Keratinocyte (primary cell): ENCODE measurements around the gene TPPP3. TPM values are rescaled to one million over a fixed set of nuclear protein-coding genes. Genes with fewer than 3 reads are reported as not detected.

ENCODE experiments used
- DNase-seq: peaks from one replicate; pipeline ENCODE4 v3.0.0-alpha.2; 2011; ENCODE audit warnings: low read depth, missing footprints, low spot score
- FAIRE-seq: peaks from 2 replicates; lab custom pipeline; 2011; peaks lifted over from hg19 to GRCh38; lab: Jason Lieb, UNC
- H2AFZ ChIP-seq: 2 replicates; pipeline ENCODE4 v1.6.0; 2012; ENCODE audit warnings: low read length, control low read depth, inconsistent platforms; ENCODE audit not compliant: control insufficient read depth
- H3K27ac ChIP-seq: 2 replicates; pipeline ENCODE4 v1.5.1; 2011; ENCODE audit warnings: low read length; ENCODE audit not compliant: control insufficient read depth, insufficient read depth
- H3K27me3 ChIP-seq: 3 replicates; pipeline ENCODE4 v1.6.0; 2011; ENCODE audit warnings: low read length; ENCODE audit not compliant: control insufficient read depth, insufficient read depth; ENCODE audit errors: extremely low read depth
- H3K36me3 ChIP-seq, 2 experiments: 2 replicates in 1 of 2; 3 replicates in 1 of 2; pipeline ENCODE4 v1.5.1; 2011; ENCODE audit warnings: low read length in 2 of 2, mild to moderate bottlenecking in 1 of 2; ENCODE audit not compliant: control insufficient read depth in 2 of 2, insufficient read depth in 2 of 2; ENCODE audit errors: extremely low read depth in 1 of 2
- H3K4me1 ChIP-seq: 3 replicates; pipeline ENCODE4 v1.5.1; 2011; ENCODE audit warnings: low read length; ENCODE audit not compliant: control insufficient read depth, insufficient read depth; ENCODE audit errors: extremely low read depth
- H3K4me2 ChIP-seq: 3 replicates; pipeline ENCODE4 v1.6.0; 2011; ENCODE audit warnings: low read depth, low read length; ENCODE audit not compliant: control insufficient read depth, insufficient read depth; ENCODE audit errors: extremely low read depth
- H3K4me3 ChIP-seq, 3 experiments: fragments of 200-600 bp in 1 of 3; sonication (generic) in 1 of 3; 2 replicates in 2 of 3; 3 replicates in 1 of 3; pipeline ENCODE4 v1.5.1; 2011 to 2016; ENCODE audit warnings: low read length in 3 of 3, mild to moderate bottlenecking in 3 of 3, control low read depth in 2 of 3, inconsistent platforms in 1 of 3, low read depth in 1 of 3, mixed read lengths in 1 of 3, mixed run types in 1 of 3, moderate library complexity in 1 of 3; ENCODE audit not compliant: control insufficient read depth in 2 of 3, insufficient read depth in 2 of 3; ENCODE audit errors: extremely low read depth in 1 of 3
- H3K79me2 ChIP-seq: 2 replicates; pipeline ENCODE4 v1.6.0; 2012; ENCODE audit warnings: low read length; ENCODE audit not compliant: control insufficient read depth, insufficient read depth
- H3K9ac ChIP-seq: 3 replicates; pipeline ENCODE4 v1.6.0; 2011; ENCODE audit warnings: low read length; ENCODE audit not compliant: control insufficient read depth, insufficient read depth; ENCODE audit errors: extremely low read depth
- H3K9me1 ChIP-seq: 3 replicates; pipeline ENCODE4 v1.6.0; 2011; ENCODE audit warnings: low read length; ENCODE audit not compliant: control insufficient read depth, insufficient read depth; ENCODE audit errors: extremely low read depth
- H3K9me3 ChIP-seq: 2 replicates; pipeline ENCODE4 v1.5.1; 2012; ENCODE audit warnings: low read depth, low read length; ENCODE audit not compliant: control insufficient read depth
- H4K20me1 ChIP-seq: 3 replicates; pipeline ENCODE4 v1.6.0; 2011; ENCODE audit warnings: low read length; ENCODE audit not compliant: control insufficient read depth, insufficient read depth; ENCODE audit errors: extremely low read depth
- CTCF ChIP-seq, 3 experiments: IDR thresholded peaks in 1 of 3; conservative IDR thresholded peaks in 1 of 3; optimal IDR thresholded peaks in 1 of 3; 2 replicates in 2 of 3; 3 replicates in 1 of 3; pipeline versions ENCODE3 to v1.5.1; 2011; ENCODE audit warnings: low read length in 3 of 3, mild to moderate bottlenecking in 3 of 3, moderate library complexity in 2 of 3, control low read depth in 1 of 3, inconsistent platforms in 1 of 3; ENCODE audit not compliant: insufficient read depth in 2 of 3; ENCODE audit errors: extremely low read depth in 1 of 3
- EZH2 ChIP-seq: IDR thresholded peaks from one replicate; pipeline ENCODE4 v1.6.1; 2012; ENCODE audit warnings: inconsistent platforms, mild to moderate bottlenecking, low read length, moderate library complexity
- dilution Hi-C: fragments of 300-500 bp; cut with MboI; formaldehyde crosslinking; loops from one replicate; pipeline ENCODE4 v1.7.0; 2020; ENCODE audit warnings: low sequenced_read_pairs; ENCODE audit not compliant: extremely low pct_ligation_motif_present
- polyA plus RNA-seq, 5 experiments: library from polyadenylated mRNA; depleted of rRNA in 3 of 5; stranded (reverse) in 3 of 5; stranded (forward) in 1 of 5; unstranded in 1 of 5; fragments of >200 nt; gene quantifications; 1 replicate in 1 of 5; 2 replicates in 3 of 5; 3 replicates in 1 of 5; pipeline versions ENCODE4 v1.2.1 to v1.2.3, GENCODE V29; 2011 to 2012; ENCODE audit warnings: missing spikeins in 2 of 5, low read depth in 1 of 5, low replicate concordance in 1 of 5

TPPP3 gene
- polyA plus RNA-seq, 1 donor (not counting 4 experiments of a cell fraction or from before 2014, with no cell fraction given) = 0.96 TPM

GRCh38 chr16:67372664-67373063, 20.6 kb downstream of the TPPP3 start:
- H2AFZ ChIP-seq = no peak overlapping the region
- H3K79me2 ChIP-seq = no peaks in the 10 kb centered on the region
- DNase-seq (no peak), FAIRE-seq (no peak)
- no peak overlapping the region for H3K27ac ChIP-seq
- H3K27me3 ChIP-seq = peaks cover 3% of the 10 kb centered on the region
- H4K20me1 ChIP-seq = no peaks in the 10 kb centered on the region
- H3K9ac ChIP-seq = no peak overlapping the region
- H3K4me3 ChIP-seq = no peak overlapping the region
- H3K36me3 ChIP-seq = no peaks in the 10 kb centered on the region
- TF ChIP-seq EZH2 (no peak), CTCF (optimal IDR thresholded peaks at IDR 0.05 in 1 of 3, IDR thresholded peaks at IDR 0.05 in 1 of 3, conservative IDR thresholded peaks at IDR 0.05 in 1 of 3; ENCODE audit: extremely low read depth in 1 of 3, insufficient read depth in 2 of 3, low read length in 3 of 3) (peak in 2 of 3 experiments; percentile 29 to 34)
- H3K4me1 ChIP-seq = no peaks in the 10 kb centered on the region
- no peaks in the 10 kb centered on the region for H3K9me3 ChIP-seq
- no peaks in the 10 kb centered on the region for H3K9me1 ChIP-seq
- H3K4me2 ChIP-seq = no peak overlapping the region
- dilution Hi-C loops = no loop called here

GRCh38 chr16:67370661-67371060, 22.6 kb downstream of the TPPP3 start:
- Histone ChIP-seq H3K4me3 (no peak overlapping the region), H3K4me1 (no peaks in the 10 kb centered on the region), H4K20me1 (no peaks in the 10 kb centered on the region), H3K9me3 (no peaks in the 10 kb centered on the region), H3K79me2 (no peaks in the 10 kb centered on the region), H3K27ac (no peak overlapping the region), H3K9ac (no peak overlapping the region), H2AFZ (no peak overlapping the region), H3K9me1 (no peaks in the 10 kb centered on the region), H3K27me3 (peaks cover 3% of the 10 kb centered on the region), H3K4me2 (no peak overlapping the region), H3K36me3 (no peaks in the 10 kb centered on the region)
- DNase-seq = no peak
- no peak for FAIRE-seq
- TF ChIP-seq CTCF (optimal IDR thresholded peaks at IDR 0.05 in 1 of 3, IDR thresholded peaks at IDR 0.05 in 1 of 3, conservative IDR thresholded peaks at IDR 0.05 in 1 of 3; ENCODE audit: extremely low read depth in 1 of 3, insufficient read depth in 2 of 3, low read length in 3 of 3) (no peak), EZH2 (no peak)
- dilution Hi-C loops = no loop called here
